Thoracic aorta (tissue), 2 donors: Measurements from ENCODE around the gene SLC25A30. TPM values are rescaled to one million over a fixed set of nuclear protein-coding genes. Genes with fewer than 3 reads are reported as not detected.

Experiments used
- ATAC-seq: fragments of 150-250 bp; one replicate; pipeline ENCODE4 v1.8.0; 2017; ENCODE audit warnings: low read depth; ENCODE audit not compliant: insufficient number of reproducible peaks, low FRiP score
- DNase-seq: peaks from one replicate; pipeline ENCODE4 v3.0.0-alpha.2; 2020; ENCODE audit warnings: low spot score
- H3K27ac ChIP-seq, 2 donors: fragments of 200-600 bp; sonication (generic); 1 replicate in 1 of 2; 2 replicates in 1 of 2; pipeline ENCODE4 v1.5.1; 2016; ENCODE audit warnings: mild to moderate bottlenecking in 2 of 2, moderate library complexity in 2 of 2
- H3K27me3 ChIP-seq: fragments of 200-600 bp; sonication (generic); replicated peaks from 2 replicates; pipeline ENCODE4 v1.6.0; 2016; ENCODE audit warnings: mild to moderate bottlenecking; ENCODE audit not compliant: insufficient read depth
- H3K36me3 ChIP-seq: fragments of 200-600 bp; sonication (generic); one replicate; pipeline ENCODE4 v1.5.1; 2016
- H3K4me1 ChIP-seq, 2 donors: fragments of 200-600 bp; sonication (generic); 1 replicate in 1 of 2; 2 replicates in 1 of 2; pipeline versions ENCODE4 v1.5.1 to v1.6.0; 2016; ENCODE audit warnings: low read depth in 2 of 2, mild to moderate bottlenecking in 1 of 2; ENCODE audit not compliant: control insufficient read depth in 1 of 2
- H3K4me3 ChIP-seq: fragments of 200-600 bp; sonication (generic); 2 replicates; pipeline ENCODE4 v1.5.1; 2016; ENCODE audit warnings: mild to moderate bottlenecking
- H3K9me3 ChIP-seq: fragments of 200-600 bp; sonication (generic); 2 replicates; pipeline ENCODE4 v1.5.1; 2016
- total RNA-seq, 2 donors: library from RNA; depleted of rRNA; stranded (reverse); fragments of >200 nt; gene quantifications; one replicate each; pipeline versions ENCODE4 v1.1.0 to v1.2.3, GENCODE V29; 2016
- TF ChIP-seq, protein P1 (sequence below): fragments of 200-600 bp; sonication (generic); IDR thresholded peaks from one replicate; pipeline ENCODE4 v1.5.1; 2019; ENCODE audit warnings: antibody characterized with exemption

SLC25A30 gene
- total RNA-seq, 2 donors from 2014 or later: 18.7 to 19.9 TPM

- TF ChIP-seq, protein P1, sequence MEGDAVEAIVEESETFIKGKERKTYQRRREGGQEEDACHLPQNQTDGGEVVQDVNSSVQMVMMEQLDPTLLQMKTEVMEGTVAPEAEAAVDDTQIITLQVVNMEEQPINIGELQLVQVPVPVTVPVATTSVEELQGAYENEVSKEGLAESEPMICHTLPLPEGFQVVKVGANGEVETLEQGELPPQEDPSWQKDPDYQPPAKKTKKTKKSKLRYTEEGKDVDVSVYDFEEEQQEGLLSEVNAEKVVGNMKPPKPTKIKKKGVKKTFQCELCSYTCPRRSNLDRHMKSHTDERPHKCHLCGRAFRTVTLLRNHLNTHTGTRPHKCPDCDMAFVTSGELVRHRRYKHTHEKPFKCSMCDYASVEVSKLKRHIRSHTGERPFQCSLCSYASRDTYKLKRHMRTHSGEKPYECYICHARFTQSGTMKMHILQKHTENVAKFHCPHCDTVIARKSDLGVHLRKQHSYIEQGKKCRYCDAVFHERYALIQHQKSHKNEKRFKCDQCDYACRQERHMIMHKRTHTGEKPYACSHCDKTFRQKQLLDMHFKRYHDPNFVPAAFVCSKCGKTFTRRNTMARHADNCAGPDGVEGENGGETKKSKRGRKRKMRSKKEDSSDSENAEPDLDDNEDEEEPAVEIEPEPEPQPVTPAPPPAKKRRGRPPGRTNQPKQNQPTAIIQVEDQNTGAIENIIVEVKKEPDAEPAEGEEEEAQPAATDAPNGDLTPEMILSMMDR: no peak
- Histone ChIP-seq H3K4me1 (peaks cover 6 to 29% of the 10 kb centered on the region in 2 donors), H3K9me3 (no peaks in the 10 kb centered on the region), H3K27ac (no peak overlapping the region), H3K36me3 (no peaks in the 10 kb centered on the region), H3K27me3 (no peaks in the 10 kb centered on the region), H3K4me3 (no peak overlapping the region)
- no peak for DNase-seq
- ATAC-seq: no peak
Observed at GRCh38 chr13:45437947-45438346, 19.8 kb upstream of the SLC25A30 start.

GRCh38 chr13:45436953-45437352, 18.8 kb upstream of the SLC25A30 start:
- no peaks in the 10 kb centered on the region for H3K9me3 ChIP-seq
- no peaks in the 10 kb centered on the region for H3K36me3 ChIP-seq
- H3K4me1 ChIP-seq: peaks cover 6 to 28% of the 10 kb centered on the region in 2 donors
- H3K27me3 ChIP-seq: no peaks in the 10 kb centered on the region
- H3K27ac ChIP-seq: no peak overlapping the region
- no peak overlapping the region for H3K4me3 ChIP-seq
- DNase-seq: no peak
- TF ChIP-seq, protein P1: no peak
- no peak for ATAC-seq

- Histone ChIP-seq H3K9me3 (no peaks in the 10 kb centered on the region), H3K4me3 (no peak overlapping the region), H3K27me3 (no peaks in the 10 kb centered on the region), H3K36me3 (no peaks in the 10 kb centered on the region), H3K4me1 (peaks cover 6 to 22% of the 10 kb centered on the region in 2 donors), H3K27ac (no peak overlapping the region)
- TF ChIP-seq, protein P1: no peak
- no peak for DNase-seq
- no peak for ATAC-seq
Observed at GRCh38 chr13:45436332-45436731, 18.2 kb upstream of the SLC25A30 start.

- DNase-seq: no peak
- peaks cover 0 to 7% of the 10 kb centered on the region in 2 donors for H3K4me1 ChIP-seq
Observed at GRCh38 chr13:45434556-45435371, 16.6 kb upstream of the SLC25A30 start.

DNA sequence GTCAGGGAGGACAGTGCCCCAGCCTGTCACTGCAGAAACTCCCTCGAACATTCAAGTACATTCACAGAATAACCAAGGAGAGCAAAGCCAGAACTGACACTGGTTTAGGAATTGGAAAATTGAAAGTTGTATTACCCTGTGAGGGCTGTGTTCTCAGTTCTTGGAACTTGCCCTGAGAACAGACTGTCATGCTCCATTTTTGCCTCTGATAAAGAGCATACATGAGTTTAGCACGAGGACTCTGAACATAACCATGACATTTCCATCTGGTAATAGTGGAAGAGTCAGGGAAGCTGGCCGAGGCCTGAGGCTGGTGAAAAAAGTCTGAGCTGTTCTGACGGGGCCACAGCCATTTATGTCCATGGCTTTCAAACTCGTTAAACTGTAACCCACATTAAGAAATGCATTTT, 15.2 kb upstream of the SLC25A30 start:
- TF ChIP-seq, protein P1: no peak
- ATAC-seq (no peak), DNase-seq (no peak)
- no peak overlapping the region for H3K27ac ChIP-seq
- no peaks in the 10 kb centered on the region for H3K36me3 ChIP-seq
- no peaks in the 10 kb centered on the region for H3K27me3 ChIP-seq
- no peaks in the 10 kb centered on the region for H3K9me3 ChIP-seq
- no peak overlapping the region for H3K4me3 ChIP-seq
- H3K4me1 ChIP-seq: peaks cover 0 to 7% of the 10 kb centered on the region in 2 donors

More at GRCh38 chr13:45434556-45435371, 16.6 kb upstream of the SLC25A30 start:
- ATAC-seq: no peak
- Histone ChIP-seq H3K27ac (no peak overlapping the region), H3K4me3 (no peak overlapping the region), H3K9me3 (no peaks in the 10 kb centered on the region), H3K27me3 (no peaks in the 10 kb centered on the region), H3K36me3 (no peaks in the 10 kb centered on the region)
- TF ChIP-seq, protein P1: no peak
